Chondrocyte (in vitro differentiated cells): ENCODE results near the gene OSTF1. TPM values are rescaled to one million over a fixed set of nuclear protein-coding genes. Genes with fewer than 3 reads are reported as not detected.

Source experiments
- DNase-seq: peaks from one replicate; pipeline ENCODE4 v3.0.0; 2021; ENCODE audit warnings: mixed read lengths, low spot score
- H3K27ac Mint-ChIP-seq: one replicate; pipeline ENCODE4 v1.8.0; 2021; ENCODE audit warnings: mild to moderate bottlenecking, moderate library complexity, mixed read lengths; ENCODE audit not compliant: unreplicated experiment
- H3K27me3 Mint-ChIP-seq: 2 replicates; pipeline ENCODE4 v1.8.0; 2021; ENCODE audit warnings: low read depth, mixed read lengths
- H3K36me3 Mint-ChIP-seq: 2 replicates; pipeline ENCODE4 v1.8.0; 2021; ENCODE audit warnings: low read depth, mixed read lengths
- H3K4me1 Mint-ChIP-seq: 2 replicates; pipeline ENCODE4 v1.8.0; 2021; ENCODE audit warnings: low read depth, mild to moderate bottlenecking, mixed read lengths
- H3K4me3 Mint-ChIP-seq: one replicate; pipeline ENCODE4 v1.8.0; 2021; ENCODE audit warnings: mild to moderate bottlenecking, moderate library complexity, mixed read lengths; ENCODE audit not compliant: unreplicated experiment
- H3K9me3 Mint-ChIP-seq: 2 replicates; pipeline ENCODE4 v1.8.0; 2021; ENCODE audit warnings: low read depth, mixed read lengths
- CTCF ChIP-seq: fragments of 200-600 bp; sonication (generic); IDR thresholded peaks from 2 replicates; pipeline ENCODE4 v1.5.0; 2021; ENCODE audit warnings: antibody characterized with exemption, mild to moderate bottlenecking, moderate library complexity
- total RNA-seq: library from RNA; stranded (reverse); gene quantifications from 3 replicates; pipeline ENCODE4 v1.2.1, GENCODE V29; 2021

OSTF1 gene
- total RNA-seq, 1 donor from 2014 or later = 30.8 TPM

GRCh38 chr9:75138260-75139040, 50.1 kb downstream of the OSTF1 start:
- TF ChIP-seq CTCF = no peak
- H3K4me3 Mint-ChIP-seq = no peak overlapping the region

GRCh38 chr9:75139201-75139600, 50.9 kb downstream of the OSTF1 start:
- no peaks in the 10 kb centered on the region for H3K9me3 Mint-ChIP-seq
- no peaks in the 10 kb centered on the region for H3K4me1 Mint-ChIP-seq
- no peak overlapping the region for H3K27ac Mint-ChIP-seq
- no peaks in the 10 kb centered on the region for H3K27me3 Mint-ChIP-seq
- H3K36me3 Mint-ChIP-seq = peaks cover 26% of the 10 kb centered on the region
- no peak overlapping the region for H3K4me3 Mint-ChIP-seq
- TF ChIP-seq CTCF = no peak
- DNase-seq = no peak

More at GRCh38 chr9:75138260-75139040, 50.1 kb downstream of the OSTF1 start:
- peaks cover 21% of the 10 kb centered on the region for H3K36me3 Mint-ChIP-seq
- H3K9me3 Mint-ChIP-seq = no peaks in the 10 kb centered on the region
- H3K4me1 Mint-ChIP-seq = no peaks in the 10 kb centered on the region
- H3K27me3 Mint-ChIP-seq = no peaks in the 10 kb centered on the region
- H3K27ac Mint-ChIP-seq = no peak overlapping the region
- no peak for DNase-seq

GRCh38 chr9:75140261-75140660, 51.9 kb downstream of the OSTF1 start:
- no peak for DNase-seq
- Mint-ChIP-seq H3K36me3 (peaks cover 31% of the 10 kb centered on the region), H3K4me3 (no peak overlapping the region), H3K27me3 (no peaks in the 10 kb centered on the region), H3K27ac (no peak overlapping the region), H3K9me3 (peaks cover 10% of the 10 kb centered on the region), H3K4me1 (no peaks in the 10 kb centered on the region)
- no peak for TF ChIP-seq CTCF

GRCh38 chr9:75142202-75142601, 53.9 kb downstream of the OSTF1 start:
- no peak overlapping the region for H3K4me3 Mint-ChIP-seq
- H3K36me3 Mint-ChIP-seq = peaks cover 27% of the 10 kb centered on the region
- peaks cover 10% of the 10 kb centered on the region for H3K9me3 Mint-ChIP-seq
- no peak overlapping the region for H3K27ac Mint-ChIP-seq
- no peaks in the 10 kb centered on the region for H3K27me3 Mint-ChIP-seq
- no peak for TF ChIP-seq CTCF
- H3K4me1 Mint-ChIP-seq = peaks cover 4% of the 10 kb centered on the region
- no peak for DNase-seq

GRCh38 chr9:75146229-75146628, 57.9 kb downstream of the OSTF1 start:
- H3K4me3 Mint-ChIP-seq = no peak overlapping the region
- no peaks in the 10 kb centered on the region for H3K27me3 Mint-ChIP-seq
- peaks cover 10% of the 10 kb centered on the region for H3K9me3 Mint-ChIP-seq
- no peak for TF ChIP-seq CTCF
- DNase-seq = no peak
- H3K27ac Mint-ChIP-seq = no peak overlapping the region
- H3K4me1 Mint-ChIP-seq = peaks cover 28% of the 10 kb centered on the region
- peaks cover 30% of the 10 kb centered on the region for H3K36me3 Mint-ChIP-seq
